RWPE2 (cell line): Measurements from ENCODE around the gene UBR2.

Experiments used
- ATAC-seq: fragments of 200-7000 bp; cut with Tn5 transposase; 3 replicates; pipeline ENCODE4 v1.9.1; 2021; ENCODE audit warnings: low read depth
- DNase-seq: peaks from one replicate; pipeline ENCODE4 v3.0.0-alpha.2; 2020; ENCODE audit warnings: low spot score
- H3K27ac ChIP-seq: fragments of 450-650 bp; 2 replicates; pipeline ENCODE4 v1.5.1; 2017; ENCODE audit warnings: mild to moderate bottlenecking; ENCODE audit not compliant: poor library complexity, severe bottlenecking
- H3K27me3 ChIP-seq: fragments of 250-450 bp; sonication (Bioruptor Pico); 2 replicates; pipeline ENCODE4 v1.5.1; 2021; ENCODE audit warnings: mild to moderate bottlenecking, moderate library complexity; ENCODE audit not compliant: insufficient read depth, poor library complexity, severe bottlenecking
- H3K36me3 ChIP-seq: fragments of 250-450 bp; sonication (Bioruptor Pico); 2 replicates; pipeline ENCODE4 v1.5.1; 2020; ENCODE audit warnings: low read depth, mild to moderate bottlenecking, moderate library complexity
- H3K4me1 ChIP-seq: fragments of 250-450 bp; sonication (Bioruptor Pico); 2 replicates; pipeline ENCODE4 v1.5.1; 2021; ENCODE audit warnings: mild to moderate bottlenecking, moderate library complexity; ENCODE audit not compliant: insufficient read depth, poor library complexity, severe bottlenecking
- H3K4me3 ChIP-seq: fragments of 250-450 bp; sonication (Bioruptor Pico); 2 replicates; pipeline ENCODE4 v1.5.1; 2021; ENCODE audit warnings: mild to moderate bottlenecking, moderate library complexity; ENCODE audit not compliant: severe bottlenecking
- H3K9me3 ChIP-seq: fragments of 250-450 bp; sonication (Bioruptor Pico); 2 replicates; pipeline ENCODE4 v1.5.1; 2021; ENCODE audit warnings: mild to moderate bottlenecking, moderate library complexity; ENCODE audit not compliant: severe bottlenecking
- CTCF ChIP-seq: fragments of 450-650 bp; IDR thresholded peaks from one replicate; pipeline ENCODE4 v1.5.1; 2017; ENCODE audit warnings: mild to moderate bottlenecking, moderate library complexity; ENCODE audit not compliant: poor library complexity, severe bottlenecking

UBR2 gene

GRCh38 chr6:42530296-42530695 lies 33.5 kb upstream of the UBR2 start:
- DNase-seq (no peak), ATAC-seq (no peak)
- H3K4me1 ChIP-seq: no peaks in the 10 kb centered on the region
- H3K4me3 ChIP-seq: no peak overlapping the region
- no peaks in the 10 kb centered on the region for H3K36me3 ChIP-seq
- no peak for TF ChIP-seq CTCF
- no peaks in the 10 kb centered on the region for H3K9me3 ChIP-seq
- no peaks in the 10 kb centered on the region for H3K27me3 ChIP-seq
- no peak overlapping the region for H3K27ac ChIP-seq

DNA sequence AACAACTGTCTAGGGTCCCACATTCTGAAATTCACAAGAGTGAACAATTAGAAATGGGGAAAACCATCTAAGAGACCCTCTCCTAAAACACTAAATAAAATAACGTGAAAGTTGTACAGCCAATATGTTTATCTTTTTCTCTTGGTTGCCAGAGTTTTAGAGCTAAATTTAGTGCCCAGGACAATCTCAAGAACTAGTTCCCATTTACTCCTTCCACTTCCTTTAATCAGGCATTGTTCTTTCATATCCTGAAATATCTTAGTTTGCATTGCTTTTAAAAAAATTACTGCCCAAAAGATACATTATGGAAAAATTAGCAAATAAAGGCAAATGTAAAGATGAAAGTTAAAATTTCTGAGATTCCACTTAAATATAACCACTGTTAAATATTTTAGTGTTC lies 33.1 kb upstream of the UBR2 start:
- Histone ChIP-seq H3K27ac (no peak overlapping the region), H3K27me3 (no peaks in the 10 kb centered on the region), H3K36me3 (no peaks in the 10 kb centered on the region), H3K4me3 (no peak overlapping the region), H3K4me1 (no peaks in the 10 kb centered on the region), H3K9me3 (no peaks in the 10 kb centered on the region)
- TF ChIP-seq CTCF: no peak
- no peak for ATAC-seq
- no peak for DNase-seq

DNA sequence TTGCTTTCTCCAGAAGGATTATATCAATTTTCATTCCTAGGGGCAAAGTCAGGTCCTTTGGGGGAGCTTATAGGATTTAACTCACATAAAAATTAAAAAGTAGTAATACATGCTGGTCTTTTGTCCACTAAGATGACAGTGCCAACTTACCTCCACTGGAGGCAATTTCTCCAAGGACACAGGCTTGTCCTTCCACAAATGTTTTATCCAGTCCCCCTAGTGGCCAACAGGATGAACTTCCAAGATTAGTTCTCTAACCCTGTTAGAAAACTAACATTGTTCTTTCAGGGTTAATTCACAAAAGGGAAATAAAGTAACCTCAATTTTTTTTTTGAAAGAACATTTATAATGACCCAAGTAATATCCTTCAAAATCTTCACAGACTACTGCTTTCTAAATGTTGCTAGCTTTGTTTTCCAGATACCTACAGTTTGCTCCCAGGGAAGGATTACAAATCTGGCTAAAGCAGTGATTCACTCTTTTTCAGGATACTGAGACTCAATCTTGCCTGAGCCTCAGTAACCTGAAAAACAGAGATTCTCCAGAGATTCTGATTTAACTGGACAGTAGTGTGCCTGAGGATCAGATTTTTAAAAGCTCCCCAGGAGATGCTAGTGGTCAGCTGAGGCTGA lies 31.7 kb upstream of the UBR2 start:
- Histone ChIP-seq H3K27me3 (no peaks in the 10 kb centered on the region), H3K36me3 (no peaks in the 10 kb centered on the region), H3K4me3 (no peak overlapping the region), H3K4me1 (no peaks in the 10 kb centered on the region), H3K27ac (no peak overlapping the region), H3K9me3 (no peaks in the 10 kb centered on the region)
- ATAC-seq: peak; percentile 79
- DNase-seq: no peak
- TF ChIP-seq CTCF: peak; percentile 88

- DNase-seq (no peak), ATAC-seq (no peak)
- H3K27ac ChIP-seq: no peak overlapping the region
- H3K4me3 ChIP-seq: no peak overlapping the region
- H3K4me1 ChIP-seq: no peaks in the 10 kb centered on the region
- no peaks in the 10 kb centered on the region for H3K27me3 ChIP-seq
- no peak for TF ChIP-seq CTCF
- no peaks in the 10 kb centered on the region for H3K9me3 ChIP-seq
- no peaks in the 10 kb centered on the region for H3K36me3 ChIP-seq
These were observed 30.0 kb upstream of the UBR2 start for GRCh38 chr6:42533794-42534193.

- TF ChIP-seq CTCF: no peak
- Histone ChIP-seq H3K27me3 (no peaks in the 10 kb centered on the region), H3K36me3 (no peaks in the 10 kb centered on the region), H3K4me3 (no peak overlapping the region), H3K9me3 (no peaks in the 10 kb centered on the region), H3K27ac (no peak overlapping the region), H3K4me1 (no peaks in the 10 kb centered on the region)
- ATAC-seq (no peak), DNase-seq (no peak)
These were observed 26.3 kb upstream of the UBR2 start for GRCh38 chr6:42537536-42537935.
